Uterus (tissue), 4 donors: ENCODE measurements around the gene SERTAD1. TPM values are rescaled to one million over a fixed set of nuclear protein-coding genes. Genes with fewer than 3 reads are reported as not detected.

Experiments used
- DNase-seq, 2 donors: peaks; one replicate each; pipeline ENCODE4 v3.0.0-alpha.2; 2019 to 2020
- H3K27ac ChIP-seq, 2 donors: fragments of 200-600 bp; sonication (generic); 1 replicate in 1 of 2; 2 replicates in 1 of 2; pipeline ENCODE4 v1.5.1; 2016 to 2018
- H3K27me3 ChIP-seq, 2 donors: fragments of 200-600 bp; sonication (generic); one replicate each; pipeline ENCODE4 v1.5.1; 2018 to 2019; ENCODE audit warnings: control low read depth in 1 of 2
- H3K36me3 ChIP-seq, 2 donors: fragments of 200-600 bp; sonication (generic); one replicate each; pipeline ENCODE4 v1.5.1; 2019; ENCODE audit warnings: control low read depth in 1 of 2
- H3K4me1 ChIP-seq, 2 donors: fragments of 200-600 bp; sonication (generic); one replicate each; pipeline ENCODE4 v1.5.1; 2018 to 2019; ENCODE audit warnings: control low read depth in 1 of 2
- H3K4me3 ChIP-seq, 2 donors: fragments of 200-600 bp; sonication (generic); 1 replicate in 1 of 2; 2 replicates in 1 of 2; pipeline ENCODE4 v1.5.1; 2018 to 2019; ENCODE audit warnings: mild to moderate bottlenecking in 1 of 2
- H3K9me3 ChIP-seq, 2 donors: fragments of 200-600 bp; sonication (generic); one replicate each; pipeline ENCODE4 v1.5.1; 2019; ENCODE audit warnings: control low read depth in 1 of 2
- CTCF ChIP-seq, 4 experiments: fragments of 200-600 bp in 2 of 4; fragments of 450-650 bp in 2 of 4; sonication (generic) in 2 of 4; IDR thresholded peaks; one replicate each; pipeline ENCODE4 v1.5.1; 2016 to 2019; ENCODE audit warnings: antibody characterized with exemption in 4 of 4, mild to moderate bottlenecking in 2 of 4, moderate library complexity in 1 of 4
- POLR2A ChIP-seq, 2 donors: fragments of 450-650 bp; IDR thresholded peaks; one replicate each; pipeline ENCODE4 v1.6.1; 2016; ENCODE audit warnings: antibody characterized with exemption in 2 of 2, mild to moderate bottlenecking in 1 of 2, moderate library complexity in 1 of 2
- intact Hi-C: fragments of 100-400 bp; cut with DNase I; formaldehyde crosslinking; loops from one replicate; pipeline ENCODE4 v1.15.1; 2023; ENCODE audit warnings: low total_unique reads
- total RNA-seq, 4 donors: library from RNA; depleted of rRNA in 3 of 4; stranded (reverse); fragments of >200 nt in 3 of 4; gene quantifications; one replicate each; pipeline versions ENCODE4 v1.1.0 to v1.2.4, GENCODE V29; 2014 to 2023
- donor health status: DM: yes; HTN: yes; CAD: no.

SERTAD1 gene
- total RNA-seq, 4 donors from 2014 or later, result 3.1 to 18.4 (median 15.8) TPM

GRCh38 chr19:40380199-40381037, 45.4 kb downstream of the SERTAD1 start:
- TF ChIP-seq POLR2A (IDR thresholded peaks at IDR 0.05), result no peak
- no peak overlapping the region for H3K27ac ChIP-seq

GRCh38 chr19:40379446-40380198, 46.2 kb downstream of the SERTAD1 start:
- no peaks in the 10 kb centered on the region for H3K4me1 ChIP-seq
- TF ChIP-seq POLR2A (IDR thresholded peaks at IDR 0.05) (no peak), CTCF (IDR thresholded peaks at IDR 0.05) (no peak)
- H3K27me3 ChIP-seq, result no peaks in the 10 kb centered on the region
- intact Hi-C loops, result no loop called here
- no peak overlapping the region for H3K4me3 ChIP-seq
- no peaks in the 10 kb centered on the region for H3K9me3 ChIP-seq
- H3K27ac ChIP-seq, result no peak overlapping the region
- no peak for DNase-seq
- no peaks in the 10 kb centered on the region for H3K36me3 ChIP-seq

More at GRCh38 chr19:40380199-40381037, 45.4 kb downstream of the SERTAD1 start:
- Histone ChIP-seq H3K36me3 (no peaks in the 10 kb centered on the region), H3K27me3 (no peaks in the 10 kb centered on the region), H3K9me3 (no peaks in the 10 kb centered on the region), H3K4me3 (no peak overlapping the region), H3K4me1 (no peaks in the 10 kb centered on the region)
- intact Hi-C loops, result no loop called here
- no peak for DNase-seq

GRCh38 chr19:40378509-40378908, 47.3 kb downstream of the SERTAD1 start:
- Histone ChIP-seq H3K9me3 (no peaks in the 10 kb centered on the region), H3K27ac (no peak overlapping the region), H3K4me3 (no peak overlapping the region), H3K36me3 (no peaks in the 10 kb centered on the region), H3K4me1 (no peaks in the 10 kb centered on the region), H3K27me3 (no peaks in the 10 kb centered on the region)
- no peak for DNase-seq
- intact Hi-C loops, result no loop called here
- TF ChIP-seq POLR2A (IDR thresholded peaks at IDR 0.05) (no peak), CTCF (IDR thresholded peaks at IDR 0.05) (no peak)

- H3K27me3 ChIP-seq, result no peaks in the 10 kb centered on the region
- no peak for TF ChIP-seq POLR2A (IDR thresholded peaks at IDR 0.05)
- no peak overlapping the region for H3K27ac ChIP-seq
- H3K4me1 ChIP-seq, result no peaks in the 10 kb centered on the region
- H3K4me3 ChIP-seq, result no peak overlapping the region
- no peaks in the 10 kb centered on the region for H3K9me3 ChIP-seq
- intact Hi-C loops, result no loop called here
- no peaks in the 10 kb centered on the region for H3K36me3 ChIP-seq
- DNase-seq, result no peak
These were observed 47.9 kb downstream of the SERTAD1 start for GRCh38 chr19:40377876-40378385.

- TF ChIP-seq POLR2A (IDR thresholded peaks at IDR 0.05) (no peak), CTCF (IDR thresholded peaks at IDR 0.05) (no peak)
These were observed 49.4 kb downstream of the SERTAD1 start for GRCh38 chr19:40376286-40376862.

More at GRCh38 chr19:40376286-40376862, 49.4 kb downstream of the SERTAD1 start:
- DNase-seq, result no peak
- no peak overlapping the region for H3K4me3 ChIP-seq
- H3K9me3 ChIP-seq, result no peaks in the 10 kb centered on the region
- no peaks in the 10 kb centered on the region for H3K36me3 ChIP-seq
- no peak overlapping the region for H3K27ac ChIP-seq
- no peaks in the 10 kb centered on the region for H3K4me1 ChIP-seq
- intact Hi-C loops, result no loop called here
- no peaks in the 10 kb centered on the region for H3K27me3 ChIP-seq
